Activated CD4-positive, alpha-beta memory T cell treated with anti-CD3 and anti-CD28 coated beads for 36 hours (primary cell): ENCODE results near the gene NDE1. TPM values are rescaled to one million over a fixed set of nuclear protein-coding genes. Genes with fewer than 3 reads are reported as not detected.
"Not testable (repeated sequence)": the region's sequence is repeated elsewhere in the genome, so short reads cannot be mapped to it uniquely, and the experiment has no call there.

Source experiments
- CTCF ChIA-PET: fragments of 350-600 bp; sonication (Branson Sonifier 250); formaldehyde crosslinking; loops from one replicate; lab custom pipeline; 2021; ENCODE audit warnings: antibody characterized with exemption, inconsistent platforms; lab: Charles Lee
- POLR2A ChIA-PET: fragments of 350-600 bp; sonication (Branson Sonifier 250); formaldehyde crosslinking; loops from one replicate; lab custom pipeline; 2021; ENCODE audit warnings: antibody characterized with exemption; lab: Charles Lee
- DNase-seq: peaks from one replicate; pipeline ENCODE4 v3.0.0-alpha.2; 2020
- H3K27ac Mint-ChIP-seq: one replicate; pipeline ENCODE4 v1.8.0; 2021; ENCODE audit warnings: mixed read lengths
- H3K27me3 Mint-ChIP-seq: one replicate; pipeline ENCODE4 v1.8.0; 2021; ENCODE audit warnings: mixed read lengths
- H3K36me3 Mint-ChIP-seq: one replicate; pipeline ENCODE4 v1.8.0; 2021; ENCODE audit warnings: mixed read lengths
- H3K4me1 Mint-ChIP-seq: one replicate; pipeline ENCODE4 v1.8.0; 2021; ENCODE audit warnings: low read depth, mixed read lengths
- H3K4me3 Mint-ChIP-seq: one replicate; pipeline ENCODE4 v1.8.0; 2021; ENCODE audit warnings: mild to moderate bottlenecking, mixed read lengths
- H3K9me3 Mint-ChIP-seq: one replicate; pipeline ENCODE4 v1.8.0; 2021; ENCODE audit warnings: mixed read lengths
- intact Hi-C: fragments of 100-400 bp; cut with micrococcal nuclease; formaldehyde crosslinking; loops from one replicate; pipeline ENCODE4 v1.15.1; 2023
- total RNA-seq, 2 experiments: library from RNA; stranded (reverse); gene quantifications; one replicate each; pipeline ENCODE4 v1.2.3, GENCODE V29; 2021

NDE1 gene
- total RNA-seq, 2 experiments from 2014 or later, result 117 to 119 TPM

DNA sequence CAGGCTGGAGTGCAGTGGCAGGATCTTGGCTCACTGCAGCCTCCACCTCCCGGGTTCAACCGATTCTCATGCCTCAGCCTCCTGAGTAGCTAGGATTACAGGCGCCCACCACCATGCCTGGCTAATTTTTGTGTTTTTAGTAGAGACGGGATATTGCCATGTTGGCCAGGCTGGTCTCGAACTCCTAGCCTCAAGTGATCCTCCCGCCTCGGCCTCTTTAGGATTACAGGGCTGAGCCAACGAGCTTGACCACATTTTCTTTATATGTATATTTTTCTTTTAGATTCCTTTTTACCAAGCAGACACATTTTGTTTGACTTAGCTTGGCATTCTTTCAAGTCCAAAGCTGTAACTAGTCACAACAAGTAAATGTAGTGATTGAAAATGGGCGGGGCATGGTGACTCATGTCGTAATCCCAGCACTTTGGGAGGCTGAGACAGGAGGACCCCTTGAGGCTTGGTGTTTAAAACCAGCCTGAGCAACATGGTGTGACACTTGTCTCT is 5.0 kb upstream of the NDE1 start:
- H3K27ac Mint-ChIP-seq, H3K27me3 Mint-ChIP-seq, H3K4me3 Mint-ChIP-seq, CTCF ChIA-PET, POLR2A ChIA-PET, H3K36me3 Mint-ChIP-seq, H3K9me3 Mint-ChIP-seq: not testable (repeated sequence)
- H3K4me1 Mint-ChIP-seq, result peaks cover 33% of the 10 kb centered on the region
- peak; percentile 64 for DNase-seq
- intact Hi-C loops, result loop anchor here (5.0 kb wide), 2 partner anchors 317 to 1013 kb away; partner anchors contain the start of genes BFAR and PARN

DNA sequence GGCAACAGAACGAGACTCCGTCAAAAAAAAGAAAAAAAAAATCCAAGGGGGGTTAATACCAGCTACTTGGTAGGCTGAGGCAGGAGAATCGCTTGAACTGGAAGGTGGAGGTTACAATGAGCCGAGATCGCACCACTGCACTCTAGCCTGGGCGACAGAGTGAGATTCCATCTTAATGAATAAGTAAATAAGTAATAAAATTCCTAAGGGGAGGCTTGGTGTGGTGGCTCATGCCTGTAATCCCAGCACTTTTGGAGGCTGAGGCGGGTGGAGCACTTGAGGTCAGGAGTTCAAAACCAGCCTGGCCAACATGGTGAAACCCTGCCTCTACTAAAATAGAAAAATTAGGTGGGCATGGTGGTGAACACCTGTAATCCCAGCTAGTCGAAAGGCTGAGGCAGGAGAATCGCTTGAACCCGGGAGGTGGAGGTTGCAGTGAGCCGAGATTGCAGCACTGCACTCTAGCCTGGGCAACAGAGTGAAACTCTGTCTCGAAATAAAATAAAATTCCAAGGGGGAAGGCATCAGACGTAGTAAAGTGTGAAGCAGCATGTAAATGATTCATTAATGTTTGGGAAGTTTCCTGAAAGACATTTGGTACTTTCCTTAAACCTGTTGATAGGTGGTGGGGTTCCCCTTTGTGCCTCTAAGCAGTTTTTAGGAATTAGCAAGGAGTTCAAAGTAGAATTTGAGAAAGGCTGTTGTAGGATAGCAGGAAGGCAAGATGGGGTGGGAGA is 3.3 kb upstream of the NDE1 start:
- H3K27me3 Mint-ChIP-seq, DNase-seq, H3K27ac Mint-ChIP-seq, H3K36me3 Mint-ChIP-seq, H3K9me3 Mint-ChIP-seq, POLR2A ChIA-PET, intact Hi-C loops, H3K4me3 Mint-ChIP-seq: not testable (repeated sequence)
- CTCF ChIA-PET, result interaction anchor here (1.0 kb wide), 1 partner anchor 12 kb away, joined by 3 read pairs; no protein-coding TSS in a partner anchor
- H3K4me1 Mint-ChIP-seq, result peaks cover 24% of the 10 kb centered on the region

DNA sequence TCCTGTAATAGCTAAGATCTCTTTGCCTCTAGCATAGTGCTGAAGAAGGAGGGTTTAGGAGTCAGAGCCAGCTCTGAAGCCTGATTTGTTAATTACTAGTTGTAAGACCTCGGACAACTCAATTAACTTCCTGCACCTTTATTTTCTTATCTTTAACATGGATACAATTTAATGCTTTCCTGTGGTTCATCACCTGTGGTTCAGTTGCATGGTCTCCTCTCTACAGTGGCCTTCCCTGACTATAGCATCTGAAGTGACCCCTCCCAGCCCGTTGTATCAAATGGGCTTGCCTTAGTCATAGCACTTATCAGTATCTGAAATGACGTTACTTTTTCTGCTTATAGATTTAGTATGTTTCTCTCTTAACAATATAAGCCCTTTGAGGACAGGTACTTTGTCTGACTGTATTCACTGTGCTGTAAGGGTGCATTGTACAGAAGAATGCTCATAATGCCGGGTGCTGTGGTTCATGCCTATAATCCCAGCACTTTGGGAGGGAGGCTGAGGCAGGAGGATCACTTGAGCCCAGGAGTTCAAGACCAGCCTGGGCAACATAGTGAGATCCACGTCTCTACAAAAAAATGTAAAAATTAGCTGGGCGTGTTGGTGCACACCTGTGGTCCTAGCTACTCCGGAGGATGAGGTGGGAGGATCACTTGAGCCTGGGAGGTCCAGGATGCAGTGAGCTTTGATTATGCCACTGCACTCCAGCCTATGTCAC is 2.6 kb upstream of the NDE1 start:
- H3K4me3 Mint-ChIP-seq, result no peak overlapping the region
- peaks cover 25% of the 10 kb centered on the region for H3K4me1 Mint-ChIP-seq
- intact Hi-C loops, result no loop called here
- DNase-seq, result no peak
- H3K9me3 Mint-ChIP-seq, result no peaks in the 10 kb centered on the region
- H3K27ac Mint-ChIP-seq, result no peak overlapping the region
- peaks cover 6% of the 10 kb centered on the region for H3K36me3 Mint-ChIP-seq
- ChIA-PET CTCF (interaction anchor here (0.5 kb wide), 1 partner anchor 56 kb away, joined by 3 read pairs; no protein-coding TSS in a partner anchor), POLR2A (no interaction called here)
- no peaks in the 10 kb centered on the region for H3K27me3 Mint-ChIP-seq

DNA sequence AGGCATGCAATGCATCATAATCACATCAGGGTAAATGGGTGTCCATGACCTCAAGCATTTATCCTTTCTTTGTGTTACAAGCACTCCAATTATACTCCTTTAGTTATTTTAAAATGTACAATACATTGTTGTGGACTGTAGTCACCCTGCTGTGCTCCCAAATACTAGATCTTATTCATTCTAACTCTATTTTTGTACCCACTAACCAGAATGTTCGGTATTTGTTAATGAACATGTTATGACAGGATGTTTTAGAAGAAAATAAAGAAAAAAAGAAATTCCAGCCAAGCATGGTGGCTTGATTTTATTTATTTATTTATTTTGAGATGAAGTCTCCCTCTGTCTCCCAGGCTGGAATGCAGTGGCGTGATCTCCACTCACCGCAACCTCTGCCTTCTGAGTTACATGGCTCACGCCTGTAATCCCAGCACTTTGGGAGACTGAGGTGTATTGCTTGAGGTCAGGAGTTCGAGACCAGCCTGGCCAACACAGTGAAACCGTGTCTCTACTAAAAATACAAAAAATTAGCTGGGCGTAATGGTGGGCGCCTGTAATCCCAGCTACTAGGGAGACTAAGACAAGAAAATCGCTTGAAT is 1.8 kb upstream of the NDE1 start:
- Mint-ChIP-seq H3K36me3 (peaks cover 11% of the 10 kb centered on the region), H3K4me3 (no peak overlapping the region), H3K27ac (no peak overlapping the region), H3K4me1 (peaks cover 30% of the 10 kb centered on the region), H3K9me3 (no peaks in the 10 kb centered on the region), H3K27me3 (no peaks in the 10 kb centered on the region)
- no peak for DNase-seq
- ChIA-PET POLR2A (no interaction called here), CTCF (no interaction called here)
- intact Hi-C loops, result no loop called here

DNA sequence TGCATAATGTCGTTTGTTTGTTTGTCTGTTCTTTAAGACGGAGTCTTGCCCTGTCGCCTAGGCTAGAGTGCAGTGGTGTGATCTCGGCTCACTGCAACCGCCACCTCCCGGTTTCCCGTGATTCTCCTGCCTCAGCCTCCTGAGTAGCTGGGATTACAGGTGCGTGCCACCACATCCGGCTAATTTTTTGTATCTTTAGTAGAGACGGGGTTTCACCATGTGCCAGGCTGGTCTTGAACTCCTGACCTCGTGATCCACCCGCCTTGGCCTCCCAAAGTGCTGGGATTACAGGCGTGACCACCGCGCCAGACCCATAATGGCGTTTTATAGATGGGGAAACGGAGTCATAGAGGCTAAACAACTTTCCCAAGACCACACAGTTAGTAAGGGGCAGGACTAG is 734 bp upstream of the NDE1 start:
- POLR2A ChIA-PET, DNase-seq, H3K9me3 Mint-ChIP-seq, H3K27me3 Mint-ChIP-seq, CTCF ChIA-PET, intact Hi-C loops: not testable (repeated sequence)
- Mint-ChIP-seq H3K36me3 (peaks cover 13% of the 10 kb centered on the region), H3K27ac (peak overlapping the region; percentile 86), H3K4me3 (peak overlapping the region; percentile 85), H3K4me1 (peaks cover 31% of the 10 kb centered on the region)

DNA sequence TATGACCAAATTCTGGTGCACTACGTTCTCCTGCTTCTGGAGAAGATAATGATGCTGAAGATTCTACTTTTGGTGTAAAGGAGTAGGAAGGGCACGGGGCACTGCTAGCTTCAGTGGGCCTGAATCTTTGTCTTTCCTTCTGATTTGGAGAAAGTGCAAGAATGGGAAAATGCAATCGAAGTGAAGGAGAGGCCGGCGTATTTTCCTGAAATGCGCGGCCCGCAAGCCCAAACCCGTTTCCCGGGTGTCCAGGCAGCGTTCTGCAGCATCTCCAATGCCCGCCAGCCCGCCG is 372 bp upstream of the NDE1 start:
- ChIA-PET CTCF (no interaction called here), POLR2A (no interaction called here)
- intact Hi-C loops, result no loop called here
- Mint-ChIP-seq H3K4me1 (peaks cover 30% of the 10 kb centered on the region), H3K36me3 (peaks cover 13% of the 10 kb centered on the region), H3K4me3 (peak overlapping the region; percentile 85), H3K9me3 (no peaks in the 10 kb centered on the region), H3K27me3 (no peaks in the 10 kb centered on the region), H3K27ac (peak overlapping the region; percentile 86)
- no peak for DNase-seq

DNA sequence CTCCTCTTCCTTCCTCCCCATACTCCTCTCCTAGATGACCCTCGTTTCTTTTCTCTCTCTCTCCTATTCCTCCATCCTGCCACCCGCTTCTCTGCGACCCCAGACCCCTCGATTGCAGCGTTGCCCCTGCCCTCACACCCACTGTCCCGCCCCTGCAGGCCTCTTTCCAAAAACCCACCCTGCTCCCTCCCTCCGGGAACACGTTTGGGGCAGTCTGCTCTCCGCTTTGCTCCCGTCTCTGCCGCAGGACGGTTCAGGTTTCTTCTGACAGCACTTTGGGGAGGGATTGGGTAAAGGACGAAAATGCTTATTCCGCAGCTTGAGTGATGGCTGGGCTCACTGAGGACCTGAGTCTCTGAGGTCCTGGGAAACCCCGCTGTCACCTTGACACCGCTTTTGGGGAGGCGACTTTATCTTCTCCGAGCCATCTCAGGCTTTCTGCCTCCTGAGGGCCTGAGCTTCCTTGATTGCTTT is 690 bp downstream of the NDE1 start:
- H3K36me3 Mint-ChIP-seq, result peaks cover 17% of the 10 kb centered on the region
- H3K4me3 Mint-ChIP-seq, result peak overlapping the region; percentile 100
- H3K27ac Mint-ChIP-seq, result peak overlapping the region; percentile 99
- no peaks in the 10 kb centered on the region for H3K27me3 Mint-ChIP-seq
- H3K9me3 Mint-ChIP-seq, result no peaks in the 10 kb centered on the region
- ChIA-PET CTCF (interaction anchor here (0.9 kb wide), 1 partner anchor 21 kb away, joined by 3 read pairs; no protein-coding TSS in a partner anchor), POLR2A (interaction anchor here (0.8 to 1.0 kb wide), 2 partner anchors 8 to 15 kb away, joined by 3 read pairs; partner anchors contain the start of gene MARF1)
- DNase-seq, result peak; percentile 75
- intact Hi-C loops, result loop anchor here (1.0 kb wide), 1 partner anchor 7 kb away; the partner anchor contains the start of gene MARF1
- H3K4me1 Mint-ChIP-seq, result peaks cover 30% of the 10 kb centered on the region

DNA sequence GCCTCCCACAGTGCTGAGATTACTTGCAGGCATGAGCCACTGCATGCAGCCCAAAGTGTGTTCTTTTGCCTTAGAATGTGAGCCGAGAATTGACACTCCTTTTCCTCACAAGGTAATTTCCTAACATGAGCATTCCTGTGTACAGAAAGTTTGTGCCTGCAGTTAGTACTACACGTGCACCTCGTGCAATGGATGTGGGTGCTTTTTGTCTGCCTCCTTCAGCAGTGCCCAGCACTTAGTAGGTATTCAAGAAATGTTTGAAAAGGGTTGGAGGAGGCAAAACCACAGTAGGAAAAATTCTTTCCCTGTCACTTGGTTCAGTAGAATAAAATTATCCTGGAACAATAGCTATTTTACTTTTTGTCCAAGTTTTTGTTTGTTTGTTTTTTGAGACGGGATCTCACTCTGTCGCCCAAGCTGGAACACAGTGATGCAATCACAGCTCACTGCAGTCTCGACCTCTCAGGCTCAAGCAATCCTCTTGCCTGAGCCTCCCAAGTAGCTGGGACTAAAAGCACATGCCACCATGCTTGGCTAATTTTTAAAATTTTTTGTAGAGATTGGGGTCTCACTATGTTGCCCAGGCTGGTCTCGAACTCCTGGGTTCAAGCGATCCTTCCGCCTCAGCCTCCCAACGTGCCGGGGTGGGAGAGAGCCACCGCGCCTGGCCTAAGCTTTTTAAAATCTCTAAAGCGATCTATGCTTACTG is 2.4 kb downstream of the NDE1 start:
- H3K27ac Mint-ChIP-seq, result peak overlapping the region; percentile 47
- no peaks in the 10 kb centered on the region for H3K27me3 Mint-ChIP-seq
- no peak for DNase-seq
- CTCF ChIA-PET, result interaction anchor here (1.0 to 1.6 kb wide), 3 partner anchors 9 to 52 kb away, joined by 3 to 6 read pairs (median 3); no protein-coding TSS in a partner anchor
- intact Hi-C loops, result no loop called here
- H3K9me3 Mint-ChIP-seq, result no peaks in the 10 kb centered on the region
- peaks cover 18% of the 10 kb centered on the region for H3K36me3 Mint-ChIP-seq
- peak overlapping the region; percentile 41 for H3K4me3 Mint-ChIP-seq
- POLR2A ChIA-PET, result no interaction called here
- H3K4me1 Mint-ChIP-seq, result peaks cover 42% of the 10 kb centered on the region

DNA sequence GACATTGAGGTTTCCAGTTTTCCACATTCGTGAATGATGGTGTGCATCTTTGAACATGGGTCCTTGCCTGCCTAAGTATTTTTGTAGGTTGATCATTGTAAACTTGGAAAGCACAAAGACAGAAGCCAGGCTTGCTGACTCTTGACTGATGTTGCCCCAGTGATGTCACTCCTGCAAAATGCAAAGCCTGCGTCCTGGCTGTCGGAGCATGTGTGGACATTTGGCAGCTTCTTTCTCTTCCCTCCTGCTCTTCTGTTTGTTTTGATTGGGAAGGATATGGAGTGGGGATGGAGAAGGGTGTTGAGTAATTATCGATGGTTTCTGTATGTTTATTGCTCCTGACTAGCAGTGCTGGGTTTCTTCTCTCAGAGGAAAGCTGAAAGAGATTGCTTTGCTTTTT is 3.2 kb downstream of the NDE1 start:
- peaks cover 50% of the 10 kb centered on the region for H3K4me1 Mint-ChIP-seq
- intact Hi-C loops, result no loop called here
- H3K27ac Mint-ChIP-seq, result peak overlapping the region; percentile 47
- no peaks in the 10 kb centered on the region for H3K27me3 Mint-ChIP-seq
- POLR2A ChIA-PET, result no interaction called here
- peak overlapping the region; percentile 41 for H3K4me3 Mint-ChIP-seq
- peaks cover 21% of the 10 kb centered on the region for H3K36me3 Mint-ChIP-seq
- DNase-seq, result no peak
- CTCF ChIA-PET, result interaction anchor here (1.0 to 1.6 kb wide), 3 partner anchors 9 to 51 kb away, joined by 3 to 6 read pairs (median 3); no protein-coding TSS in a partner anchor
- no peaks in the 10 kb centered on the region for H3K9me3 Mint-ChIP-seq

DNA sequence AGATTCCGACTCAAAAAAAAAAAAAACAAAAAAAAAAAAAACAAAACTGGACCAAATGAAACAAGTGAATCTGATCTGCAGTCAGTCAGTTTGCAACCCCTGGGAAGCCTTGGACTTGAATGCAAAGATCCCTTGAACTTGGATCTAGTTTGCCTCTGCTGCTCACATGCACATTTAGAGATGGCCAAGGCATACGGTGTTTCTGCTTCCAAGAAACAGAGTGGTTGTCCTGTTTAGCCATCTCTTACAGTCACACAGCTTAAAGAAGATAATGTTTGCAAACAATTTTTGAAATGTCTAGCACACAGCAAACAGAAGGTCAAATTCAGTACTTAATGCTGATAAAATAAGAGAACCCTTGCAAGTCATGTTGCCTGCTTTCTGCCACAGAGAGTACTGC is 4.5 kb downstream of the NDE1 start:
- POLR2A ChIA-PET, result no interaction called here
- Mint-ChIP-seq H3K27ac (no peak overlapping the region), H3K9me3 (no peaks in the 10 kb centered on the region), H3K27me3 (no peaks in the 10 kb centered on the region), H3K36me3 (peaks cover 22% of the 10 kb centered on the region), H3K4me1 (peaks cover 55% of the 10 kb centered on the region), H3K4me3 (no peak overlapping the region)
- CTCF ChIA-PET, result no interaction called here
- DNase-seq, result no peak
- intact Hi-C loops, result no loop called here

DNA sequence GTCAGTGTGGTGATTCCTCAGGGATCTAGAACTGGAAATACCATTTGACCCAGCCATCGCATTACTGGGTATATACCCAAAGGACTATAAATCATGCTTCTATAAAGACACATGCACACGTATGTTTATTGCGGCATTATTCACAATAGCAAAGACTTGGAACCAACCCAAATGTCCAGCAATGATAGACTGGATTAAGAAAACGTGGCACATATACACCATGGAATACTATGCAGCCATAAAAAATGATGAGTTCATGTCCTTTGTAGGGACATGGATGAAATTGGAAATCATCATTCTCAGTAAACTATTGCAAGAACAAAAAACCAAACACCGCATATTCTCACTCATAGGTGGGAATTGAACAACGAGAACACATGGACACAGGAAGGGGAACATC is 5.5 kb downstream of the NDE1 start:
- H3K27ac Mint-ChIP-seq, H3K27me3 Mint-ChIP-seq, H3K9me3 Mint-ChIP-seq, DNase-seq, H3K4me3 Mint-ChIP-seq, POLR2A ChIA-PET, CTCF ChIA-PET, intact Hi-C loops: not testable (repeated sequence)
- peaks cover 61% of the 10 kb centered on the region for H3K4me1 Mint-ChIP-seq
- H3K36me3 Mint-ChIP-seq, result peaks cover 22% of the 10 kb centered on the region
